Suprapubic skin (tissue), 4 donors: ENCODE results near the gene ITSN2. TPM values are rescaled to one million over a fixed set of nuclear protein-coding genes. Genes with fewer than 3 reads are reported as not detected.
A peak's percentile ranks its signal among the peaks of the same experiment; 100 is the strongest.

Experiments used
- DNase-seq, 2 donors: peaks; one replicate each; pipeline ENCODE4 v3.0.0-alpha.2; 2019; ENCODE audit warnings: low spot score in 2 of 2
- H3K27ac ChIP-seq: fragments of 200-600 bp; sonication (generic); one replicate; pipeline ENCODE4 v1.5.1; 2019
- H3K27me3 ChIP-seq: fragments of 200-600 bp; sonication (generic); one replicate; pipeline ENCODE4 v1.5.1; 2019
- H3K36me3 ChIP-seq: fragments of 200-600 bp; sonication (generic); one replicate; pipeline ENCODE4 v1.5.1; 2019
- H3K4me1 ChIP-seq: fragments of 200-600 bp; sonication (generic); one replicate; pipeline ENCODE4 v1.5.1; 2019
- H3K4me3 ChIP-seq: fragments of 200-600 bp; sonication (generic); one replicate; pipeline ENCODE4 v1.5.1; 2019; ENCODE audit warnings: mild to moderate bottlenecking
- H3K9me3 ChIP-seq: fragments of 200-600 bp; sonication (generic); one replicate; pipeline ENCODE4 v1.5.1; 2019
- EP300 ChIP-seq: sonication (generic); formaldehyde crosslinking; IDR thresholded peaks from one replicate; pipeline ENCODE4 v1.6.1; 2017; ENCODE audit warnings: antibody characterized with exemption
- POLR2A ChIP-seq, 2 donors: fragments of 450-650 bp; IDR thresholded peaks; one replicate each; pipeline ENCODE4 v1.6.1; 2017; ENCODE audit warnings: antibody characterized with exemption in 2 of 2, mild to moderate bottlenecking in 2 of 2, moderate library complexity in 2 of 2
- POLR2AphosphoS5 ChIP-seq, 3 donors: sonication (generic); formaldehyde crosslinking; IDR thresholded peaks; one replicate each; pipeline ENCODE4 v1.6.1; 2017; ENCODE audit warnings: antibody characterized with exemption in 3 of 3
- WGBS: methylation state at CpG from one replicate; pipeline ENCODE4 v1.1.5; 2018; 5-methylcytosine and 5-hydroxymethylcytosine counted together
- total RNA-seq, 4 donors: library from RNA; depleted of rRNA; stranded (reverse); fragments of >200 nt; gene quantifications; one replicate each; pipeline ENCODE4 v1.1.0, GENCODE V29; 2016
- TF ChIP-seq, protein P1 (sequence below), 2 donors: fragments of 200-600 bp in 1 of 2; fragments of 450-650 bp in 1 of 2; sonication (generic) in 1 of 2; IDR thresholded peaks; one replicate each; pipeline ENCODE4 v1.5.1; 2016 to 2019; ENCODE audit warnings: antibody characterized with exemption in 2 of 2, mild to moderate bottlenecking in 1 of 2, moderate library complexity in 1 of 2

Gene ITSN2
- total RNA-seq, 4 donors from 2014 or later, result 65.8 to 92.6 (median 69.7) TPM

DNA sequence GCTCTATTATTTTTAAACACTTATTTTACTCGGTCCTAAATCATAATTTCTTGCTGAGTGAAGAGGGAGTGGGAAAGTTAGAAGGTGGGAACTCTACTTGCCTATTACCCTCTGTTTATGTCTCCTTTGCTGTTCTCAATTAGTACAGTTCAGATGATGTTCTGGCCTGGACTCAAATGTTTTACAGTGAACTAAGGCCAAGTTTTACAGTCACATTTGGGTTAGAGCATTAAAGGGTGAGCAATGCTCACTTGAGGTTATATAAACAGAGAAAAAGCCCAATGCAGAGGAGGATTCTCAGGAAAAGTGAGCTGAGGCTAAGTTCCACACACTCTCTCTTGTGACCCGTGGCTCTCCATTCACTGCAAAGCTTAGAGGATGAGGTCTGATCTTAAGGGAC lies 52.4 kb downstream of the ITSN2 start:
- Histone ChIP-seq H3K27me3 (no peaks in the 10 kb centered on the region), H3K36me3 (peaks cover 66% of the 10 kb centered on the region), H3K27ac (no peak overlapping the region), H3K9me3 (no peaks in the 10 kb centered on the region), H3K4me1 (peaks cover 14% of the 10 kb centered on the region), H3K4me3 (no peak overlapping the region)
- no peak for TF ChIP-seq POLR2A (IDR thresholded peaks at IDR 0.05)
- TF ChIP-seq, protein P1, sequence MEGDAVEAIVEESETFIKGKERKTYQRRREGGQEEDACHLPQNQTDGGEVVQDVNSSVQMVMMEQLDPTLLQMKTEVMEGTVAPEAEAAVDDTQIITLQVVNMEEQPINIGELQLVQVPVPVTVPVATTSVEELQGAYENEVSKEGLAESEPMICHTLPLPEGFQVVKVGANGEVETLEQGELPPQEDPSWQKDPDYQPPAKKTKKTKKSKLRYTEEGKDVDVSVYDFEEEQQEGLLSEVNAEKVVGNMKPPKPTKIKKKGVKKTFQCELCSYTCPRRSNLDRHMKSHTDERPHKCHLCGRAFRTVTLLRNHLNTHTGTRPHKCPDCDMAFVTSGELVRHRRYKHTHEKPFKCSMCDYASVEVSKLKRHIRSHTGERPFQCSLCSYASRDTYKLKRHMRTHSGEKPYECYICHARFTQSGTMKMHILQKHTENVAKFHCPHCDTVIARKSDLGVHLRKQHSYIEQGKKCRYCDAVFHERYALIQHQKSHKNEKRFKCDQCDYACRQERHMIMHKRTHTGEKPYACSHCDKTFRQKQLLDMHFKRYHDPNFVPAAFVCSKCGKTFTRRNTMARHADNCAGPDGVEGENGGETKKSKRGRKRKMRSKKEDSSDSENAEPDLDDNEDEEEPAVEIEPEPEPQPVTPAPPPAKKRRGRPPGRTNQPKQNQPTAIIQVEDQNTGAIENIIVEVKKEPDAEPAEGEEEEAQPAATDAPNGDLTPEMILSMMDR (IDR thresholded peaks at IDR 0.05), result no peak
- no peak for TF ChIP-seq POLR2AphosphoS5 (IDR thresholded peaks at IDR 0.05)
- TF ChIP-seq EP300, result no peak
- WGBS, result 89% methylated on average over 2 of the region's 2 CpGs
- no peak for DNase-seq

DNA sequence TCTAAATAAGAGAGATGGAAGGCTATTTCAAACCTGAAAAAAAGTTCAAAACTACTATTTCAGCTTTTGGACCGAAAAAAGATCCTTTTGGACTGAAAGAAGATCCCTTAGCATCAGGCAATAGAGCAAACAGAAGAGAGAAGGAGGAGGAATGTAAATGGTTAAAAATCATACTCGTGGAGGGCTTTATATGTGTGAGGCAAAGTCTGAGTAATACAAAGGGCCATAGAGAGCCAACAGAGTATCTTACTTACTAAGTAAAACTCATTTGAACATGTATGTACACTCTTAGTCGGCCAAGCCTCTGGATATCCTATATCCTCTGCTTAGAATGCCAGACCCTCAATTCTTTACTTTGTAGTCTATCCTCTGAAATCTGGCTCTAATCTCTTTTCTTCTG lies 55.7 kb downstream of the ITSN2 start:
- Histone ChIP-seq H3K36me3 (peaks cover 73% of the 10 kb centered on the region), H3K9me3 (no peaks in the 10 kb centered on the region), H3K27ac (peak overlapping the region; percentile 59), H3K4me3 (no peak overlapping the region), H3K27me3 (no peaks in the 10 kb centered on the region), H3K4me1 (peaks cover 14% of the 10 kb centered on the region)
- TF ChIP-seq POLR2AphosphoS5 (IDR thresholded peaks at IDR 0.05), result no peak
- TF ChIP-seq, protein P1 (IDR thresholded peaks at IDR 0.05), result no peak
- no peak for TF ChIP-seq EP300
- no peak for TF ChIP-seq POLR2A (IDR thresholded peaks at IDR 0.05)
- 53% methylated on average over 3 of the region's 3 CpGs for WGBS
- DNase-seq, result no peak

GRCh38 chr2:24304098-24304497 lies 56.2 kb downstream of the ITSN2 start:
- peaks cover 73% of the 10 kb centered on the region for H3K36me3 ChIP-seq
- no peak overlapping the region for H3K4me3 ChIP-seq
- no peaks in the 10 kb centered on the region for H3K27me3 ChIP-seq
- peak in 1 of 2 donors; percentile 70 for DNase-seq
- H3K9me3 ChIP-seq, result no peaks in the 10 kb centered on the region
- peak overlapping the region; percentile 59 for H3K27ac ChIP-seq
- WGBS, result 20% methylated on average over 4 of the region's 4 CpGs
- TF ChIP-seq POLR2AphosphoS5 (IDR thresholded peaks at IDR 0.05), result no peak
- TF ChIP-seq POLR2A (IDR thresholded peaks at IDR 0.05), result no peak
- TF ChIP-seq EP300, result no peak
- TF ChIP-seq, protein P1 (IDR thresholded peaks at IDR 0.05), result no peak
- H3K4me1 ChIP-seq, result peaks cover 14% of the 10 kb centered on the region

DNA sequence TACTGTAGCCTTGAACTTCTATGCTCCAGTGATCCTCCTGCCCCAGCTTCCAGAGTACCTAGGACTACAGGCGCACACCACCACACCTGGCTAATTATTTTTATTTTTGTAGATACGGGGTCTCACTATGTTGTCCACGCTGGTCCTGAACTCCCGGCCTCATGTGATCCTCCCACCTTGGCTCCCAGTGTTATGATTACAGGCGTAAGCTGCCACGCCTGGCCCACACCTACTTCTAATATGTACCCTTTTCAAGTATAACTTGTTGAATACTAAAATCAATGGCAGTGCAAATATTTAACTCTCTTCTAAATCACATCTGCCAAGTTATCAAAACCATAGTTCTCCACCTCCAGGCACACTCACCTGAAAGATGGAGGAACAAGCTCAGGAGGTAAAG lies 58.7 kb downstream of the ITSN2 start:
- H3K4me1 ChIP-seq, result peaks cover 14% of the 10 kb centered on the region
- DNase-seq, result no peak
- no peak overlapping the region for H3K4me3 ChIP-seq
- H3K27me3 ChIP-seq, result no peaks in the 10 kb centered on the region
- no peak overlapping the region for H3K27ac ChIP-seq
- peaks cover 73% of the 10 kb centered on the region for H3K36me3 ChIP-seq
- WGBS, result 94% methylated on average over 6 of the region's 6 CpGs
- no peaks in the 10 kb centered on the region for H3K9me3 ChIP-seq
- no peak for TF ChIP-seq POLR2AphosphoS5 (IDR thresholded peaks at IDR 0.05)
- TF ChIP-seq POLR2A (IDR thresholded peaks at IDR 0.05), result no peak
- TF ChIP-seq, protein P1 (IDR thresholded peaks at IDR 0.05), result no peak
- no peak for TF ChIP-seq EP300

DNA sequence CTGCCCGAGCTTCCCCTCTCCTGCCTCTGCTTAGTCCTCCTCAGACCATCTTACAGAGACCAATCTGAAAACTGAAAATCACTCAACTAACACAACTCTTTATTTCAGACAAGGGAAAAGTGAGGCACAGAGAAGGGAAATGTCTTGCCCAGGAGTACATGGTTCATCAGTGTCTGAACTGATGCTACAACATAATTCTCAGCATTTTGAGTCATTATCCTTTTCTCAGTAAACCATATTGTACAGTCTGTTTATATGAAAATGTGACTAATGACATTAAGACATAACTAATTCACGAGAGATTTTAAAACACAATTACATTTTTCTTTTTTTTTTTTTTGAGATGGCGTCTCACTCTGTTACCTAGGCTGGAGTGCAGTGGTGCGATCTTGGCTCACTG lies 62.7 kb downstream of the ITSN2 start:
- TF ChIP-seq, protein P1 (IDR thresholded peaks at IDR 0.05), result no peak
- TF ChIP-seq POLR2AphosphoS5 (IDR thresholded peaks at IDR 0.05) (no peak), EP300 (no peak), POLR2A (IDR thresholded peaks at IDR 0.05) (no peak)
- no peak for DNase-seq
- WGBS, result 97% methylated on average over 4 of the region's 4 CpGs
- Histone ChIP-seq H3K4me1 (no peaks in the 10 kb centered on the region), H3K4me3 (no peak overlapping the region), H3K9me3 (no peaks in the 10 kb centered on the region), H3K27ac (no peak overlapping the region), H3K27me3 (no peaks in the 10 kb centered on the region), H3K36me3 (peaks cover 97% of the 10 kb centered on the region)
